HepG2 (cell line): ENCODE data around the gene MGLL. TPM values are rescaled to one million over a fixed set of nuclear protein-coding genes. Genes with fewer than 3 reads are reported as not detected.
A peak's percentile ranks its signal among the peaks of the same experiment; 100 is the strongest.

Experiments
- ELK4 ChIP-seq: sonication (generic); formaldehyde crosslinking; IDR thresholded peaks from 2 replicates; pipeline ENCODE4 v1.9.0; 2021; ENCODE audit warnings: missing genetic modification reagents, borderline replicate concordance
- GABPB1 ChIP-seq: IDR thresholded peaks from 2 replicates; pipeline ENCODE4 v1.6.1; 2016; ENCODE audit warnings: mild to moderate bottlenecking, missing genetic modification reagents, moderate library complexity, missing compliant biosample characterization
- KLF16 ChIP-seq, 2 experiments: sonication (generic) in 1 of 2; formaldehyde crosslinking in 1 of 2; IDR thresholded peaks; 2 replicates each; pipeline versions ENCODE4 v1.6.1 to v1.8.0; 2016 to 2023; ENCODE audit warnings: missing genetic modification reagents in 2 of 2, missing compliant biosample characterization in 1 of 2
- PHF21A ChIP-seq: sonication (generic); formaldehyde crosslinking; IDR thresholded peaks from 2 replicates; pipeline ENCODE4 v1.5.0; 2020; ENCODE audit warnings: mild to moderate bottlenecking, missing genetic modification reagents
- SIN3A ChIP-seq: IDR thresholded peaks from 2 replicates; pipeline ENCODE4 v1.6.1; 2011; ENCODE audit warnings: low read depth, mild to moderate bottlenecking, control low read depth, low read length, borderline replicate concordance
- SKI ChIP-seq: fragments of 450-650 bp; IDR thresholded peaks from one replicate; pipeline ENCODE4 v1.6.1; 2018; ENCODE audit warnings: mild to moderate bottlenecking; ENCODE audit not compliant: partially characterized antibody
- SPEN ChIP-seq: sonication (generic); formaldehyde crosslinking; IDR thresholded peaks from 2 replicates; pipeline ENCODE4 v1.5.1; 2020; ENCODE audit warnings: low read depth, mild to moderate bottlenecking, missing genetic modification reagents
- ZNF12 ChIP-seq: sonication (generic); formaldehyde crosslinking; IDR thresholded peaks from 2 replicates; pipeline ENCODE4 v1.5.0; 2020; ENCODE audit warnings: missing genetic modification reagents
- ZNF180 ChIP-seq: sonication (generic); formaldehyde crosslinking; IDR thresholded peaks from 2 replicates; pipeline ENCODE4 v1.4.0; 2020; ENCODE audit warnings: low read depth, missing genetic modification reagents, borderline replicate concordance
- ZNF430 ChIP-seq: sonication (generic); formaldehyde crosslinking; IDR thresholded peaks from 2 replicates; pipeline ENCODE4 v1.9.0; 2021; ENCODE audit warnings: mild to moderate bottlenecking, missing genetic modification reagents
- ZNF850 ChIP-seq: sonication (generic); formaldehyde crosslinking; conservative IDR thresholded peaks from 2 replicates; pipeline ENCODE4 v1.9.0; 2021; ENCODE audit warnings: mild to moderate bottlenecking, missing genetic modification reagents
- ZSCAN25 ChIP-seq: sonication (generic); formaldehyde crosslinking; IDR thresholded peaks from 2 replicates; pipeline ENCODE4 v1.8.0; 2022; ENCODE audit warnings: mild to moderate bottlenecking, missing genetic modification reagents
- polyA plus RNA-seq, 8 experiments: library from polyadenylated mRNA; depleted of rRNA in 3 of 8; stranded (reverse) in 7 of 8; unstranded in 1 of 8; fragments of >200 nt; fragmentation: Illumina TruSeq in 4 of 8; extraction: Trizol in 4 of 8; gene quantifications; 2 replicates each; pipeline versions ENCODE4 v1.2.1 to v1.2.3, GENCODE V29; 2011 to 2016; ENCODE audit warnings: low read depth in 4 of 8, missing spikeins in 1 of 8, mixed read lengths in 1 of 8; ENCODE audit not compliant: insufficient read depth in 1 of 8
- total RNA-seq, 5 experiments: library from RNA; depleted of rRNA; stranded (reverse); fragments of >200 nt; fragmentation: Illumina TruSeq; extraction: Trizol; gene quantifications; 2 replicates each; pipeline ENCODE4 v1.2.3, GENCODE V29; 2016; ENCODE audit warnings: low read depth in 1 of 5

Gene MGLL
- total and polyA plus RNA-seq, 2 of the 13 experiments (the other 11 are each of a cell fraction or from before 2014, with no cell fraction given): not detected

GRCh38 chr3:127672429-127673190 is 149.7 kb downstream of the MGLL start, which contains the start of gene ABTB1 (continued):
- TF ChIP-seq ELK4 (CRISPR knock-in tag): no peak
- no peak for TF ChIP-seq ZNF12 (CRISPR knock-in tag)
- peak in 1 of 2 experiments; percentile 60; a peak in 1 of 4 replicates for TF ChIP-seq KLF16 (CRISPR knock-in tag; IDR thresholded peaks at IDR 0.05)
- TF ChIP-seq ZNF430 (CRISPR knock-in tag): no peak
- TF ChIP-seq ZNF180: no peak
- TF ChIP-seq SPEN (CRISPR knock-in tag): peak; percentile 28; the same call in 1 of the 2 replicates
- TF ChIP-seq PHF21A (CRISPR knock-in tag): no peak
- TF ChIP-seq SIN3A: peak; percentile 72; the same call in 1 of the 2 replicates
- TF ChIP-seq GABPB1: peak; percentile 73
- TF ChIP-seq SKI: no peak
- TF ChIP-seq ZNF850 (CRISPR knock-in tag): peak; percentile 59; the same call in 1 of the 2 replicates
- 0 out of 2 replicates have a peak, but pooled peaks have one; percentile 6 for TF ChIP-seq ZSCAN25
